ENCODE results near the gene H2AZ2.

DNA sequence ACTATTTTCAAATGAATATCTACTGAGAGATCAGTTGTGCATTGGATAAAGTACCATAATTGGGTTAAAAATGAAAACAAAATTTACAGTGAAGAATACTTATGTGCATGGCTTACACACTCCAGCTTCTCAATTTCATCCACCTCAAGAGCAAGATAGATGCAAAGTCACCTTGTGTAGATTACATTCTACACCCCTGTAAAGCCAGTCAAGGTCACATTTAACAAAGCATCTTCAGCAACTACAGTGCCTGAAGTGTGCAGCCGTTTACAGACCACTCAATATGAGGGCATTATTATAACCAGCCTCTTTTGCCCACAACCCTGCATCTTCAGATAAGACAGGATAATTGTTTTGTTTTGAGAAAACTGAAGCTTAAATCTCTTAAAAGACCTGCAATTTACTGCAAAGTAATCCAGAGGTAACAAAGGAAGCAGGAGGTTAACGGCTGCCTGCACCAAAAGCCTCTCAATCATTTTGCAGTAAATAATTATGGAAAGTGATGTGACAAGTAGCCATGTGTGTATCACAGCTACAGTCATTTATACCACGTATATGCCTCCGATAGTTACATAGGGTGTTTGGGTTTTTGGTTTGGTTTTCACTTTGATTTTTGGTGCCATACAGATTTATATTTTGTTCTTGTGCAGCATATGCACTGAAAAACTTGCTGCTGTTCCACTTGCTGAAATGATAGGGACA, 32.6 kb upstream of the H2AZ2 start:
- TF ChIP-seq, protein P1, sequence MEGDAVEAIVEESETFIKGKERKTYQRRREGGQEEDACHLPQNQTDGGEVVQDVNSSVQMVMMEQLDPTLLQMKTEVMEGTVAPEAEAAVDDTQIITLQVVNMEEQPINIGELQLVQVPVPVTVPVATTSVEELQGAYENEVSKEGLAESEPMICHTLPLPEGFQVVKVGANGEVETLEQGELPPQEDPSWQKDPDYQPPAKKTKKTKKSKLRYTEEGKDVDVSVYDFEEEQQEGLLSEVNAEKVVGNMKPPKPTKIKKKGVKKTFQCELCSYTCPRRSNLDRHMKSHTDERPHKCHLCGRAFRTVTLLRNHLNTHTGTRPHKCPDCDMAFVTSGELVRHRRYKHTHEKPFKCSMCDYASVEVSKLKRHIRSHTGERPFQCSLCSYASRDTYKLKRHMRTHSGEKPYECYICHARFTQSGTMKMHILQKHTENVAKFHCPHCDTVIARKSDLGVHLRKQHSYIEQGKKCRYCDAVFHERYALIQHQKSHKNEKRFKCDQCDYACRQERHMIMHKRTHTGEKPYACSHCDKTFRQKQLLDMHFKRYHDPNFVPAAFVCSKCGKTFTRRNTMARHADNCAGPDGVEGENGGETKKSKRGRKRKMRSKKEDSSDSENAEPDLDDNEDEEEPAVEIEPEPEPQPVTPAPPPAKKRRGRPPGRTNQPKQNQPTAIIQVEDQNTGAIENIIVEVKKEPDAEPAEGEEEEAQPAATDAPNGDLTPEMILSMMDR (IDR thresholded peaks at IDR 0.05; ENCODE audit: insufficient read depth, low read length): no peak
- TF ChIP-seq POLR2AphosphoS5 (IDR thresholded peaks at IDR 0.05; ENCODE audit: low read depth) (no peak), GABPA (IDR thresholded peaks at IDR 0.05; ENCODE audit: low read depth) (no peak)

Data from HL-60 (cell line).